ENCODE data around the gene CPNE5. TPM values are rescaled to one million over a fixed set of nuclear protein-coding genes. Genes with fewer than 3 reads are reported as not detected.

Gene CPNE5
- total RNA-seq, 1 donor from 2014 or later, result 2.3 TPM

GRCh38 chr6:36755435-36756348, 83.6 kb downstream of the CPNE5 start:
- H3K36me3 ChIP-seq, result no peaks in the 10 kb centered on the region
- DNase-seq, result no peak

GRCh38 chr6:36754582-36755434, 84.4 kb downstream of the CPNE5 start:
- Histone ChIP-seq H3K4me3 (no peak overlapping the region), H3K27me3 (no peaks in the 10 kb centered on the region), H3K36me3 (no peaks in the 10 kb centered on the region), H3K4me1 (peaks cover 12% of the 10 kb centered on the region), H3K9me3 (no peaks in the 10 kb centered on the region), H3K27ac (no peak overlapping the region)
- ATAC-seq (no peak), DNase-seq (no peak)
- no peak for TF ChIP-seq CTCF (IDR thresholded peaks at IDR 0.05)
- intact Hi-C loops (cut with DNase I), result loop anchor here (5.0 kb wide), 1 partner anchor 63 kb away; no protein-coding TSS in a partner anchor

More at GRCh38 chr6:36755435-36756348, 83.6 kb downstream of the CPNE5 start:
- Histone ChIP-seq H3K4me3 (no peak overlapping the region), H3K27ac (no peak overlapping the region), H3K27me3 (no peaks in the 10 kb centered on the region), H3K4me1 (peaks cover 12% of the 10 kb centered on the region), H3K9me3 (no peaks in the 10 kb centered on the region)
- TF ChIP-seq CTCF (IDR thresholded peaks at IDR 0.05), result no peak
- intact Hi-C loops (cut with DNase I), result loop anchor here (5.0 kb wide), 1 partner anchor 63 kb away; no protein-coding TSS in a partner anchor
- ATAC-seq, result peak; percentile 6

- H3K27ac ChIP-seq, result no peak overlapping the region
- no peak for TF ChIP-seq CTCF (IDR thresholded peaks at IDR 0.05)
- ATAC-seq, result no peak
- H3K36me3 ChIP-seq, result no peaks in the 10 kb centered on the region
- no peak for DNase-seq
- H3K27me3 ChIP-seq, result no peaks in the 10 kb centered on the region
- H3K4me1 ChIP-seq, result peaks cover 12% of the 10 kb centered on the region
- H3K9me3 ChIP-seq, result no peaks in the 10 kb centered on the region
- no peak overlapping the region for H3K4me3 ChIP-seq
- intact Hi-C loops (cut with DNase I), result no loop called here
These were observed 85.4 kb downstream of the CPNE5 start for GRCh38 chr6:36753671-36754405.

GRCh38 chr6:36752886-36753506, 86.2 kb downstream of the CPNE5 start:
- Histone ChIP-seq H3K9me3 (no peaks in the 10 kb centered on the region), H3K4me3 (no peak overlapping the region), H3K27me3 (no peaks in the 10 kb centered on the region), H3K4me1 (peaks cover 12% of the 10 kb centered on the region), H3K27ac (no peak overlapping the region), H3K36me3 (no peaks in the 10 kb centered on the region)
- ATAC-seq (peak; percentile 85), DNase-seq (no peak)
- intact Hi-C loops (cut with DNase I), result no loop called here
- TF ChIP-seq CTCF (IDR thresholded peaks at IDR 0.05), result no peak
